GM21515 (cell line): ENCODE measurements around the gene TRPM6.
"Not testable (repeated sequence)": the region's sequence is repeated elsewhere in the genome, so short reads cannot be mapped to it uniquely, and the experiment has no call there.

Source experiments
- ATAC-seq: cut with Tn5 transposase; IDR thresholded peaks from one replicate; pipeline ENCODE4 v1.9.1; 2021; ENCODE audit not compliant: unreplicated experiment

The TRPM6 gene

GRCh38 chr9:74858751-74859414 is 28.8 kb downstream of the TRPM6 start:
- no peak for ATAC-seq

- ATAC-seq: no peak
Measured at GRCh38 chr9:74856989-74857388, 30.7 kb downstream of the TRPM6 start.

DNA sequence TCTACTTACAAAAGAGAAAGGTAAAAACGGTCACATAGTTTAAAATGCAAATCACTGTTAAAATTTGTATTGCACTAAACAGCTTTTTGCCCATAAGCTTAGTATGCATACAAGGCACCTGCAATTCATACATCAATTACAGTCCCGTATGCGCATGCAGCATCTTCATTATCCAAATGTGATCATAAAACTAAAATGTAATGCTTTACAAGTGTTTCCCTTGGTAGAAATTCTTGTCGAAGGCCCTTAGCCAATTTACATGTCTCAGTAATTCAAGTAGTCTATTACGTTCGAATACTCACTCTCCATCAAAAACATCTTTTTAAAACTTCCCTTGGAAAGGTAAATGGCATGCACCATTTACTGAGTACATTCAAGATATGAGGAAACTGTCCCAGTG is 32.6 kb downstream of the TRPM6 start:
- no peak for ATAC-seq

DNA sequence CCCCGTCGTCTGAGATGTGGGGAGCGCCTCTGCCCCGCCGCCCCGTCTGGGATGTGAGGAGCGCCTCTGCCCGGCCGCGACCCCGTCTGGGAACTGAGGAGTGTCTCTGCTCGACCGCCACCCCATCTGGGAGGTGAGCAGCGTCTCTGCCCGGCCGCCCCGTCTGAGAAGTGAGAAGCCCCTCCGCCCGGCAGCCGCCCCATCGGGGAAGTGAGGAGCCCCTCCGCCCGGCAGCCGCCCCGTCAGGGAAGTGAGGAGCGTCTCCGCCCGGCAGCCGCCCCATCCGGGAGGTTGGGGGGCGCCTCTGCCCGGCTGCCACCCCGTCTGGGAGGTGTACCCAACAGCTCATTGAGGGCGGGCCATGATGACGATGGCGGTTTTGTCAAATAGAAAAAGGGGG is 34.7 kb downstream of the TRPM6 start:
- not testable (repeated sequence) for ATAC-seq

DNA sequence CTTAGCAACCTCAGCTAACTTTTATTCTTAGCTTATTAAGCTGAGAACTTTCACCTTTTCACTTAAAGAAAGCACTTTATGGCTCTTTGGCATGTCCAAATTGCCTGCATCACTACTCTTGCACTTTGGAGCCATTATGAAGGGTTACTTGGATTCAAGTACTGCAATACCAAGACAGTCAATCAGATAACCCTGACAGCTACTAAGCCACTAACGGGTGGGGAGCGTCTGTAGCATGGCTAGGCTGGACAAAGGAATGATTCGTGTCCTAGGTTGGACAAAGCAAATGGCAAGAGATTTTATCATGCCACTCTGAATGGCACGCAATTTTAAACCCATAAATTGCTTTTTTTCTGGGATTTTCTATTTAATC is 39.6 kb downstream of the TRPM6 start:
- no peak for ATAC-seq

- ATAC-seq: no peak
Measured at GRCh38 chr9:74847478-74848152, 40.1 kb downstream of the TRPM6 start.

- ATAC-seq: no peak
Measured at GRCh38 chr9:74846766-74847165, 41.0 kb downstream of the TRPM6 start.

GRCh38 chr9:74838351-74838750 is 49.4 kb downstream of the TRPM6 start:
- ATAC-seq: no peak

DNA sequence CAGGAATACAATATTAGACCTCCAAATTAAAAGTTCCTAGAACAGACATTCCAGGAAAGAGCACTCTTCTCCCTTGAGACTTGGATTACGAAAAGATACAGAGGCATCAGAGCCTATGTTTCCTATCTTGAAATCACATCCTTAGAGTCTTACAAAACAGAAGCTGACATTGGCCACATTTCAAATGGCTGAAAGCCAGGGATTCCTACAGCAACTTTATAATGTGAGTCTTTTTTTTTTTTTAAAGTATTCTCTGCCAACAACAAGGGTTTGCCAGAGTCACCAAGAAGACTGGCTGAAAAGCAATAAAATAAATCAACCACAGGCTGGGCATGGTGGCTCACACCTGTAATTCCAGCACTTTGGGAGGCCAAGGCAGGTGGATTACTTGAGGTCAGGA is 63.1 kb downstream of the TRPM6 start:
- no peak for ATAC-seq

GRCh38 chr9:74821636-74822035 is 66.1 kb downstream of the TRPM6 start:
- no peak for ATAC-seq

DNA sequence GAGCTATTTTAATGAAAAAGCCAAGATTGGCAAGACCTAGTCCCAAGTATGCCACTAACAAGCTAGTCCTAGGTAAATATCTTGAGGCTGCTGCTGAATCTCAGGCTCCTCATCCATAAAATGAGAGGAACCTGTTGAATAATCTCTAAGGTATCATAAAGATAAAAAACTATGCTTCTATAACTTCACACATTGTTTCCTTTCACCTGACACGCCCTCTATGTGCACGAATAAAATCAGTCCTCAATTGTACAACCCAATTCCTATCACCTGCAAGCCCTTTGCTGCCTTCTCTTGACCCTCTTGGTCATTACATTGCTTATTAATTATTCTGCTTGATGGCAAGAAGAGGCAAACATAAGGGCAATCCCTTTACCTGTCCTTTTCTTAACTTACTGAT is 69.9 kb downstream of the TRPM6 start:
- no peak for ATAC-seq

DNA sequence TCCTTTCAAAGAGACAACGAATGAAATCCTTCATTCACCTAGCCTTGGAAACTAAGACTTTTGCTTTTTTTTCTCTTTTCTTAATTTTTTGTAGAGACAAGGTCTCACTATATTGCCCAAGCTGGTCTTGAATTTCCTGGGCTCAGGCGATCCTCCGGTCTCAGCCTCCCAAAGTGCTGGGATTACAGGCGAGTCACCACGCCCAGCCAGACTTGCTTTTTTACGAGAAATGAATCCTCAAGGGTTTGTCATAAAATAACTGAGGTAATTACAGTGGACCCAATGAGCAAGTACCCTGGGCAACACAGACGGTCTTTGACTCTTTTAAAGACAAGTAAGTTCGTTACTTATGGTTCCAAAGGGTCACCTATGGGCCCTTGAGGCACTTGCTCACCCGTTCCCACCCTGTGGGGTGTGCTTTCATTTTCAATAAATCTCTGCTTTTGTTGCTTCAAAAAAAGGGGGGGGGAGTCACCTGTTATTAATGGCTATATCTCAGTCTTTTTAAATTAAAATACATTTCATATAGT is 70.4 kb downstream of the TRPM6 start:
- no peak for ATAC-seq

DNA sequence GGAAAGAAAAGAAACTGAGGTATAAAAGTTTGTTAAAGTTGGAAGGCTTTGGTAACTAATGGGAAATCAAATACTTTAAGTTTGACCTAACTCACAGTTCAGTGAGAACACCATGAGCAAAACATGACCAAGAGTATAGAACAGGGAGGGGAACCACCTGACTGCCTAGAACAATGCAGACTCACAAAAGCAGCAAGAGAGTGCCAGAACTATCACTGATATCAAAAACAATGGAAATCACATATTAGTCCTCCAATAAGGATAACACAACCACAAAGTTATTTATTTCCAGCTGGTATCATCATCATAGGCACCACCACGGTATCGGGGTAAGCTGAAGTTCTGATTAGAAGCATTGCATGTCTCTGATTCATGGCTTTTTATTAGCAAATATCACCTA is 77.5 kb downstream of the TRPM6 start:
- no peak for ATAC-seq

- ATAC-seq: no peak
Measured at GRCh38 chr9:74804018-74804385, 83.7 kb downstream of the TRPM6 start.

- no peak for ATAC-seq
Measured at GRCh38 chr9:74803376-74804017, 84.2 kb downstream of the TRPM6 start.

- ATAC-seq: no peak
Measured at GRCh38 chr9:74800226-74800625, 87.5 kb downstream of the TRPM6 start.

DNA sequence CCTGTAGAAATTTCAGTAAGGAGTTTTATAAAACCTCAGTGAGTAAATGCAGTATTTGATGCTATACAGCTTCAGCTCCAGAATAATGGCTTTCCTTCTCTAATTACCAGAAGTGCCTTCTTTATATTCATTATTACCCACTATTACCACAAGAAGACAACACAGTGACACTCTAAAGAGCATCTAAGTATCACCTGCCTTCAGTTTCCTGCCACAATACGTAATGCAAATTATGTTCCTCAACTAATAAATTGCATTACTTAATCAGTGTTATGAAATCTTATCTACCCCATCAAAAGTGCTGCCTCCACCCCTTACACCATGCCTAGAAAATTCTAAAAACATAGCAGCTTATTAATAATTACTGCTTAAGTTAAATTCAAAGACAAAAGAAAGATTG is 91.9 kb downstream of the TRPM6 start:
- no peak for ATAC-seq

DNA sequence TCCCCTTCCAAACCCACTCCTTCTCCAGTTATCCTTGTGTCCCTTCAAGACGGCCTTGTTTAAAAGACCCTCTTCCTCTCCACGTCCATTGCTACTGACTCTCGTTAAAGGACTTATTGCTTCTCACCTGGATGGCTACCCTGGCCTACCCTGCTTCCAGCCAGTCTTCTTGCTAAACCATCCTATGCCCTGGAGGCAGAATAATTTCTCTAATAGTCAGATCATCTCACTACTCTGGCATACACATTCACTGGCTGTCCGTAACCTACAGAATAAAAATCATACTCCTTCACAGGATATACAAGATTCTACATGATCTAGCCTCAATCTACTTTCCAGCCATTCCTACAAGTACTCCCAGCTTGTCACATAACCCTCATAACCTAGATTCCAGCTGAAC is 92.6 kb downstream of the TRPM6 start:
- ATAC-seq: no peak

GRCh38 chr9:74784506-74784905 is 103.2 kb downstream of the TRPM6 start:
- no peak for ATAC-seq

DNA sequence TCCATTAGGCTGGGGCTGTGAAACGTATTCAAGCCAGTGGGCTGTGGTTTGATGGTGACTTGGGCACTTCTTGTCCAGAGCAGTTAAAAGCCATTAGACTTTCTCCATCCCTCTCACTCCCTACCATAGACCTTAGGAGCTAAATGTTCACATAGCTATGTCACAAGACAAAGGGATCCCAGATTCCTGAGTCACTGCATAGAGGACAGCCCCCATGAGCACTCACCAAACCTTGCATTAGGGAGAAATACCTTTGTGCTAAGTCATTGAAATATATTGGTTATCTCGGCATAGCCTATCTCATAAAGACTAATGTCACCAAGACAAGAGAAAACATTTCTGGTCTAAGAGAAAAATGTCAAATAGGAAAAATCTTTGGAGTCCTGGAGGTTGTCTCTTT is 104.3 kb downstream of the TRPM6 start:
- ATAC-seq: no peak

DNA sequence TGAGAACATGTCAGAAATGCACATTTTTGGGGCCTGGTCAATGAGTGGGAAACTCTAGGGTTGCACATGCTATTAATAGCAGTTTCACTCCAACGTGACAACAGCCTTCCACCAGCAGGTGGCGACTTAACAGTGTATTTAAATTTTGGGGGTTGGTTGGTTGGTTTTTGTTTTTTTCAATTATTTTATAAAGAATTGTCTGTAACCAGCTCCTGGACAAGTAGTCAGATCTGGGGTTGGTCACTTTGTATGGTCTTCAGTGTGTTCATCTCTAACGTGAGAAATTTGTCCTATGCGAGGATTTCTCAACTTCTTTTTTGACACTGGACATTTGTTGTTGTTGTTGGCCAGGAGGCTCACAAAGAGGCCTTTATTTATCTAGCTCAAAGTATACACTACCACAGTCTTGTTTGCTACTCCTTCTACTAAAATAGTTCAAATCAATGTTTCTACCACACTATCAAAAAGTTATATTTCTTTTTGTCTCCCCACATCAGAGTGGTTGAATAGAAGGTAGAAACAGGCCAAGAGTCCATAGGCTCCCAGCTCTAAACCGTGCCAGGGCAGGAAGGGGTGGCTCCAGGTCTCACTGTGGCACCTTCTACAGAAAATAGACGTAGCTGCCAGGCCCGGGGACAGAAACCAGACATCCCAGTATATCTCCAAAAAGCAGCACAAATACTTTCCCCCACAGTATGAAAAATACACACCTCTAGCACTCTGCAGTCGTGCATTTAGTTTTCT is 110.4 kb downstream of the TRPM6 start:
- ATAC-seq: peak; percentile 67

- no peak for ATAC-seq
Measured at GRCh38 chr9:74775396-74775795, 112.3 kb downstream of the TRPM6 start.
